NCI-H2107 treated with DMSO at 0.1 percent for 48 hours (cell line): ENCODE measurements around the gene RFTN1.

ENCODE experiments used
- DNase-seq: peaks from one replicate; lab custom pipeline; 2025; ENCODE audit not compliant: unreplicated experiment; lab: John Stamatoyannopoulos, UW

Gene RFTN1

DNA sequence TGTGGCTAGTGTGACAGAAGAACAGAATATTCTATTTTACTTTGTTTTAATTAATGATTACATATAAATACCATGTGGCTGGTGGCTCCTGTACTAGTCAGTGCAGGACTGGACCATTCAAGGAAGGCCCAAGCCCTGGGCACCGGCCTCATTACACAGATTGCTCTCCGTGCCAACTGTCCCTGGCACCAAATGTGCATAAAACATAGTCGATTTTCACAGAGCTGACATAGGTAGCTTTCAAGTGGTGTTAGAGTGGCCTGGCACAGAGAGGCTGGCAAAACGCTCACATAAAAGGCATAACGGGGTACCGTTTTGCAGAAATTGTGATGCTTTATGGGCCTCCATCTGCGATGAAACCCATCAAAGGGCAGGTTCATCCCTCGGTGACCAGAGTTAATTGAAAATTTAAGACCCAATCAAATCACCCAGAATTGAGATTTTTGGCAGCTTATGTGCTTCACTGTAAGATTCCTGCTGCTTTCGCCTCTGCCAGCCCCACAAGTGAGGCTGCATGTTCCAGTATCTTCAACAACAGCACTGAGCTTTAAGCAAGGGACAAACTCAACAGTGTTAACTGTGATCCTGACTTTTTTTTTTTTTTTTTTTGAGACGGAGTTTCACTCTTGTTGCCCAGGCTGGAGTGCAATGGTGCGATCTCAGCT lies 25.9 kb downstream of the RFTN1 start:
- no peak for DNase-seq

DNA sequence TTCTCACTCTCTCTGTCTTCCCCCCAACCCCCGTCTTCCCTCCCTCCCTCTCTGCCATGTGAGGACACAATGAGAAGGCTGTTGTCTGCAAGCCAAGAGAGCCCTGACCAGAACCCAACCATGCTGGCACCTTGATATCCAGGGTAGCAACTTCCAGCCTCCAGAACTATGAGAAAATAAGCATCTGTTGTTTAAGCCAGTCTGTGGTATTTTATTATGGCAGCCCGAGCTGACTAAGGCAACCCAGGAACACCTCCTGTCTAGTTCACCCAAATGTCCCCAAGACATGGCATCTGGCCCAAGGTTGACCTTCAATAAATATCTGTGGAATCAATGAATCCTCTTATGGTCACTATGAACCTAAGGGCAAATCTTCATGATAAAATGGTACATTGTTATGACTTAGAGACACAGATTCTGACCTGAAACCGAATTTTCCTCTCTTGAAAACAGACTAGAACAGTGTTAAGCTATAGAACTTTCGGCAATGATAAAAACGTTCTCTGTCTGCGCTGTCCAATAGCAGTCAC lies 26.5 kb downstream of the RFTN1 start:
- no peak for DNase-seq

DNA sequence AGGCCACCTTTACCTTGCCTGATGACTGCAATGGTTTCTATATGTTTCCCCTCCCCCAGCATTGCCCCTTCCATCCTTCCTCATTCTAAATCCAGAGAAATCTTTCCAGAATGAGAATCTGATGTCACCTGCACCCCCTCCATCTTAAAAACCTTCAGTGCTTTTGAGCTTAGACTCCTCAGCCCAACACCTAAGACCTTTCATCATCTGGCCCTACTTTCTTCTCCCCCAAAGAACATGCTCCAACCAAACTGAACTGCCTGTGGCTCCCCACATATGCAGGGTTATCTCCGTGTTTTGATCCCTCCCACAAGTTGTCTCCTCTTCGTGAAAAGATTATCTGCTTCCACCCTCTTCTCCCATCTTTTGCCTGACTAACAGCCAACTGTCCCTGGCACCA lies 27.3 kb downstream of the RFTN1 start:
- no peak for DNase-seq

DNA sequence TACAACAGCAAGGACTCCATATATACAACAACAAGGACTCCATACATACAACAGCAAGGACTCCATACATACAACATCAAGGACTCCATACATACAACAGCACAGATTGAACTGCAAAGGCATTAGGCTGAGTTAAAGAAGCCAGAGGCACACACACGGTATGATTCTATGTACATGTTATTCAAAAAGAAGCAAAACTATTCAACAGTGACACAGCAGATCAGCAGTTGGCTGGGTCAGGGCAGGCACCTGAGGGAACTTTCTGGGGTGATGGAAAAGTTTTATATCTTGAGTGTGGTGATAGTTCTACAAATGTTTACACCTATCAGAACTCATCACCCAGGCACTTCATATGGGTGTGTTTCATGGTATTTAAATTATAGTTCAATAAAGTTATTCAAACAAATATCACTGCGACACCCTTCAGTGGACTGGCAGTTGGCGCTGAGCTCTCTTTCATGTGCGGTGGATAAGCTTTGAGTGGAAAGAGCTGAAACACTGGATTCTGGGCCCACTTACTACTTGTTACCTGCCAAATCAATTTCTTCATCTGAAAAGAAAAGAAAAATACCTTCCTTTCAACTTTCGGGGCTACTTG lies 28.0 kb downstream of the RFTN1 start:
- DNase-seq, result no peak

DNA sequence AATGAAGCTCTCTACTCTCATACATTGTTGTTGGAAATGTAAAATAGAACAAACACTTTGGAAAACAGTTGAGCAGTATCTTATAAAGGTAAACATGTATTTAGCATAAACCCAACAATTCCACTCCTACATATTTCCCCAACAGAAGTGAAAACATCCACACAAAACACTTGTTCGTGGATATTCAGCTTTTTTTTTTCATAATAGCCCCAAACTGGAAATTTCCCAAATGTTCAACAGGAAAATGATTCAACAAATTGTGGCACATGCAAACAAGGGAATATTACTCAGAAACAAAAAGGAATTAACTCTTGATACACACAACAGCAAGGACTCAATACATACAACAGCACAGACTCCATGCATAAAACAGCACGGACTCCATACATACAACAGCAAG lies 28.5 kb downstream of the RFTN1 start:
- no peak for DNase-seq

DNA sequence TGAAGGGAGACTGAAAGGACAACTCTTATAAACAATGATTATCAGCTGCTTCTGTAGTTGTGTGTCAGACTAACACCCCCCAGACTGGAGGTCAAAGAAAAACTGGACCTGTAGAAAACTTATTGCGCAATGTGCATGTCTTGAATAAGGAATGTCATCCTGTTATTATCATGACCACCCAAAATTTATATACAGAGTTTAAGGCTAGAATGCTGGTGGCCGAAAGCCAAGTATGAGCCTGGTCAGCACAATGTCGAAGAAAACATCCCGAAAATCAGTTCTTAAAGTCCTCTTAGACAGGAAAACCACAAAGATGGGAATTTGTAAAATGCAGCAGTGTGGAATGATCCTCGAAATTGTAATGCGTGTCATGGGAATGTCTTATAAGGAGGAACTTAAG lies 29.3 kb downstream of the RFTN1 start:
- DNase-seq, result no peak

DNA sequence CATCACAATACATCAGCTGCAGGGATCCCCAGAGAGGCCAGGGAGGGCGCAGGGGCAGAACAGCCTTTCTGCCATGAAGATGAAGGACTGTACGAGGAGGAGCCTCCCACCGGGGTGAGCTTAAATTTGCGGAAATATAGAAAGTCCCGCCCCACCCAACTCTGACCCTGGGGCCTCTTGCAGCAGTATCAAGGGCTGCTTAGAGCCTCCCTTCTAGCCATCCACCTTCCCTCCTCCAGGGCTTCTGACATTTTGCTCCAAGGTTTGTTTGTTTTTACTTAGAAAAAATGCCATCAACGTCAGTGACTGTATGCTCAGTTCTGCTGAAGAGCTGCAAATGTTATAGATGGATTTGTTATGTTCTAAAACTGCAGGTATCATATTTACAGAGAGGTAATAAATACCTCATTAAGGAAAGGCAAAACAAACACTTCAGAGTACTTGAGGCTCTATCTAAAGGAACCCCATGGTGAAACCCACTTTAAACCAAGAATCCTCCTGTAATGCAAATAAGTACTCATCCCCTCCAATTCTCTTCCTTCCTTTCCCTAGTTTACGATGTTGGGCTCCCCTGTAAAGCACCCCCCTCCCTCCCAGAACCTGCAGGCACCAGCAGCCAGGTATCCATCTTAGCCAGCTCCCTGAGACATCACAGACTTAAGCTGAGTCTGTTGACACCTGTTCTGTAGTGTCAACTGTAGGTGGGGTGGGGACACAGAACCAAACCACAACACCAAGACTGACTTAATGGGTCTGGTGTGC lies 30.5 kb downstream of the RFTN1 start:
- DNase-seq, result peak; percentile 88

DNA sequence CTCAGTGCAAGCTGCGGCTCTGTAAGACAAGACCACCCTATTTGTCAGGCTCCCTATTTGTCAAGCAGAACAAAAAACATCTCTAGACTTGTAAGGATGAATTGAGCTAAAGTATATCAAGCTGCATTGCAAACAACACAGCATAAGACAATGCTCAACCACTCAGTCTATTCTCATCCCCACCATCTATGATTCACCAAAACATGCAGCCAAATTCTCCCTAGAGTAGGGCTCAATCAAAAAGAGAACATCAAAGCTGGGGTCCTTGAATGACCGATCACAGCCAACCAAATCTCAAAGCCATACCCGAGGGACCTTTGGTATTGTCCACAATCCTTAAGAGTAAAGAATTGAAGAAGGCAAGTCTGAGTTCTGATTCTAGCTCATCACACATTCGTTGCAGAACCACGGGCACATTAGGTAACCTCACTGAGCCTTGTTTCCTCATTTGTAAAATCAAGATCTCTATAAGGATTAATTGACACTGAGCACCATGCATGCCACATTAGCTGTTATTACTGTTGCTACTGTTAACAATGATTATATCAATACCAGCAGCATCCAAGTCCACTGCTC lies 31.2 kb downstream of the RFTN1 start:
- DNase-seq, result no peak

DNA sequence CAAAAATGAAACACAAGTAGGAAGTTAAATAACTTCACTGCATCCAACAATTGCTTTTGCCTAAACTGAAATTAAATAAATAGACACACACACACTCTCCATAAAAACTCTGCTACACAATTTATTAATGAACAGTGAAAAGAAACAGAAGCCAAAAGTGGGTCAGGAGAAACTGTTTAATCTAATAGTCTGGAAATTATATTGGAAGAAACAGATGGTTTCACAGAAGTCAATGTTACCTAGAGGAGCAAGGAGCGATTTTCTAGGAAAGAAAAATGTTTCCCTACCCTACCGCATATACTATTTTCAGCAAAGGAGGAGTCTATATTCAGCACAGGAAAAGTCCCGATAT lies 32.0 kb downstream of the RFTN1 start:
- DNase-seq, result no peak

DNA sequence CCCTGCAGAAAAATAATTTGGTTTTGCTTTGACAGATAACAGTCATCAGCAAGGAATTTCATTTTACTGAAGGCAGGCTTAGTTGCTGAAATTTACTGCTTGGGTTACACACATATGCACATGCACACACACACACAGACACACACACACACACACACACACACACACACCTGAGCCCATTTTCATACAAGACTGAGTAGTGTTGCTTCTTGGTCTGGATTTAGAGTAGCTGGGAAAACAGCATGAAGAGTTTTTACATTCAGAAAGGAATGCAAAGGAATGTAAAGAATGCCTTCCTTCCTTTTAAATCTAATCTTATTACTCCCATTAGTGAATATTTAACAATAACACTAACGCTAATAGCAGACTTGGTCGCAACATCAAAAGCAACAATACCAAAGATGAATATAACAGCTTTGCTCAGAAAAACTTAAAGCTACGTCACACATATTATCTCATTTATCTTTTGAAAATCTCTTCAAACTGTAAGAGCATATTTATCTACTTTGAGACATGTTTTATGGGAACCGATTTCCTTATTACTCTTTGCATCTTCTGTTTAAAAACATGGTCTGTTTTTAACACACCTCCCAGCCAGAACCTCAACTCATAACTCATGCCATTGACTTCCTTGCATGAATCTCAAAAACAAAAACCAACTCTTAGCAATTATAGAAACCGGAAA lies 32.5 kb downstream of the RFTN1 start:
- DNase-seq, result no peak

DNA sequence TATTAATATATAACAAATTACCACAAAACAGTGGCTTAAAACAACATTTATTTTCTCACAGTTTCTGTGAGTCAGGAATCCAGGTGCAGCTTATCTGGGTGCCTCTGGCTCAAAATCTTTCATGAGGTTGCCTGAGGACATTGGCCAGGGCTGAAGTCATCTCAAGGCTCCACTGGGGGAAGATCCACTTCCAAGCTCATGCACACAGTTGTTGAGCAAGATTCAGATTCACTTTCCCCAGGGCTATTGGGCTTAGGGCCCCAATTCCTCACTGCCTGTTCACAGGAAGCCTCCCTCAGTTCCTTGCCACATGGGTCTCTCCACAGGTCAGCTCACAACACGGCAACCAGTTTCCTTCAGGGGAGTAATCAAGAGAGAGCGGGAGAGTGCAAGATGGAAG lies 35.0 kb downstream of the RFTN1 start:
- no peak for DNase-seq

DNA sequence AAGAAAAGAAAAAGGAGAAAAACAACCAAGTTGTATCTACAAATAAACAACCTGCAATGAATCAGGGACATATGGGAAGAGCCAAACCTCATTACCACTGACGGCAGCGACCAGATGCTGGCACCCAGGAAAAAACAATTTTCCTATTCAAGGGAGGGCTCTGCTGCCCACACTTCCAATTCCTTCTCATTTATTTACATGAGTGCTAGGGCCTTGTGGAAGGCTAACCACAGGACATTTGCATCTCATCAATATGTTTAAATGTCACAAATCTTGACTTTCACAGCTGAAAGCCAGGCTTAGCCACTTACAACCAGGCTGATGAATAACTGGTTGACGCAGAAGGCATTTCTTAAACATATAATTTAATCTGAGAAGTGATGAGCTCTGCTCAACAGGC lies 36.0 kb downstream of the RFTN1 start:
- no peak for DNase-seq

DNA sequence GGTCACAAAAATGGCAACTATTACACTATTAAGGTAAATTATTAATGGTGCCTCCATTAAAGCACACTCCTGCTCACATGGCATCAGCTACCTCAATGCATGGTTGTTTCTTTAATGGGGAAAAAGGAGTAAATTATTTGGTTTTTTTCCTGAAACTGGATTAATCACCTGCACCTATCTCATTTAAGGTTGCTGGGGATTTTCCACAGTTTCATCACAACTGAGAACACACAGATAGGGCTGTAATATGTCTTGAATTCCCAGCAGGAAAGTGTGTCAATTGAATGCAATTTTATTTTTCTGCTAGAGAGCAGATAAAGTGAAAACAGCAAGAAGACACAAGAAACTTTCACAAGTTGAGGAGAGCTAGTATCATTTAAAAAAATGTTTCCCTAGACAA lies 36.4 kb downstream of the RFTN1 start:
- no peak for DNase-seq

DNA sequence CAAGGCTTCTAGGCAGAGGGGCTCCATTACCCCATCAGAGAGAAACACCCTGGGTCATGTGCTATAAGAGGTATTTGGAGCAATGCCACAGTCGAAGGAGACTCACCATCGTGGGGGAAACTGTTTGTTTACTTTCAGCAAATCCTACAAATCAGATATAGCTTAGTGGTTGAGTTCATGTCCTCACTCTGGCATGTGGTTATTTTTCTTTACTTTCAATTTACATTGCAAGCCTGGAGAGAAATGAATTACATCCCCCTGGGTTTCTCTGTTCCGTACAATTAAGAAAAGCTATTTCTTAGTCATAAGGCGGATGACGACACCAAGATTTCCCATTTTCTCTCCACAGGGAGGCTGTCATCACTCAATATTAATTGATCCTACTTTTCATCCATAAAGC lies 36.9 kb downstream of the RFTN1 start:
- DNase-seq, result no peak

DNA sequence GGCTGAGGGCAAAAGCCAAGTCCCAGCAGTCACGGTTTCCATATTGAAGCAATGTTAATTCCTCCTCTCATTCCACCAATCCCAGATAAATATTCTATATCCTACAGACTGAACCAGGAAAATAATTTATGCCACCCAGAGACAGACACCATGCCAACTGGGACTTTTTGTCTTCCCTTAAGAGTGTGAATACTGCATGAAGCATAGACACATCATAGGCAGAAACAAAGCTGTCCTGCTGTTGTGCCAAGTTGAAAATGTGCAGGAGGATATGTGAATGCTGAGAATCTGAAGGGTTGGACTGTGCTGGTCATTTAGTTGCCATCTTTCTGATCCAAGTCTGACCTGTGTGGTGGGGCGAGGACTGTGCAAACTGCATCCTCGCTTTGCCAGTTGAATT lies 37.7 kb downstream of the RFTN1 start:
- no peak for DNase-seq

DNA sequence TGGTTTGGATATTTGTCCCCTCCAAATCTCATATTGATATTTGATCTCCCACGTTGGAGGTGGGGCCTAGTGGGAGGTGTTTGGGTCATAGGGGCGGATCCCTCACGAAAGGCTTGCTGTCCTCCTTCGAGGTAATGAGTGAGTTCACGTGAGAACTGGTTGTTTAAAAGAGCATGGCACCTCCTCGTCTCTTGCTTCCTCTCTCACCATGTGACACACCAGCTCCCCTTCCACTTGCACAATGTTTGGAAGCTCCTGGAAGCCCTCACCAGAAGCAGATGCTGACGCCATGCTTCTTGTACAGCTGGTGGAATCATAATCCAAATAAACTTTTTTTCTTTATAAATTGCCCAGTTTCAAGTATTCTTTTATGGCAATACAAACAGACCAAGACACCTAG lies 38.6 kb downstream of the RFTN1 start:
- DNase-seq, result no peak

DNA sequence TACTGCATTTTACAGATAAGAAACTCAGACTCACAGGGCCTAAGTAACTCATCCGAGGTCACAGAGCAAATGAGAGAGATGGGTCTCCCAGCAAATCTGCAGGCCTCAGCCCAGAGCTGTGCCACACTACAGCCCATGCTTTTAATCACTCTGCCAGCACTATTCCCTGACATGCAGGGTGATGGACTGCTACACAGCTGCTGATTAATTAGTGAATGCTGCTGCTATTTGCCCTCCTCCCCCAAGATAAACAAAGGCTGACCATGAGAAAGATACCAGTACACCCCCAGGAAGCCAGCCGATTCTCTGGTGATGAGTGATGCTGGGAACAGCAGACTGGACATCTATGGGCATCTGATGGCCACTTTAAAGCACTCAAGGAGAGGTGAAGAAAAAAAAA lies 39.3 kb downstream of the RFTN1 start:
- no peak for DNase-seq

DNA sequence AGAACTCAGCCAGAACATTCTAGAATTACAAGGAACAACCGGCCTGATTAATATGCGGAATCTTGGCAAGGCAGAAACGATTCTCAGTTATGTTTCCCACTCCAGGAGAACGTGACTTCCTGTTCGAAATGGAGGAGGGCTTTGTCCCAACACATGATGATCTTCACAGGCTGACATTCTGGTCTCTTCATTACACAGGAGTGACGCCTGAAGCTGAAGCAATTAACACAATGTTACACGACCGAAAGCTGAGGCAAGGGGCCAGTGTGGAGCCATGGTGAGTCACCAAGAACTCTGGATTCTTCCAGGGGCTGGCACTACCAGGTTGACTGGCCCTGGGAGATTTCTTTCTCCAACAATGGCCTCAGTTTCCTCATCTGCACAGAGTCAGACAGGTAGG lies 40.9 kb downstream of the RFTN1 start:
- no peak for DNase-seq

DNA sequence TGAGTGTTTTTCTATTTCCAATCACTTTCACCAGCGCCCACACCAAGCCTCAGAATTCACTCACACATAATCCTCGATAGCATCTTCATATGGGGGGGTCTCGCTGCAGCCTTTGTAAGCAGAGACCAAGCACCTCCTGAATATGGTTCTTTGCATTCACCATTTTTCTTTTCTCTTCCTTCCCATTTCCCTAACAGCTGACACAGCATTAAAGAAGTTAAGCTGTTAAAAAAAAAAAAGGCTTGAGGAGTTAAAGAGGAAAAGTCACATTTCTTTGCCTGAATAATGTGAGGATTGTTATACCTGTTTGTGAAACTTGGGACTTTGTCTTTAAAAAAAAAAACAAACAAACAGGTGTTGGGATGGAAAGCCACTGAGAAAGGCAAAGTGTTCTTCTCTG lies 41.6 kb downstream of the RFTN1 start:
- no peak for DNase-seq

DNA sequence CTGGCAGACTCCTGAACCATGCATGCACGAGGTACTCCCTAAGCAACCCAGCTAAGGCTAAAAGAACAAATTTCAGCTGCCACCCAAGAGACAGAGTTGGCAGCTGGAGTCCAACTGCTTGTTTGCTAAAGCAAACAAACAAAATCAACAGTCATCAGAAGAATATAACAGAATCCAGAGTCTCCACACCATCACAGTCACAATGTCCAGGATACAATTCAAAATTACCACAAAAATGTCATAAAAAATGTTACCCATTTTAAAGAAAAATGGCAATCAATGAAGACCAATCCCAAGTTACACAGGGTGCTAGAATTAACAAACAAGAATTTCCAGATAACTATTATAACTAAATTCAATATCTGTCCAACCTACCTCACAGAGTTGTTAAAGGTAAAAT lies 42.9 kb downstream of the RFTN1 start:
- DNase-seq, result no peak

DNA sequence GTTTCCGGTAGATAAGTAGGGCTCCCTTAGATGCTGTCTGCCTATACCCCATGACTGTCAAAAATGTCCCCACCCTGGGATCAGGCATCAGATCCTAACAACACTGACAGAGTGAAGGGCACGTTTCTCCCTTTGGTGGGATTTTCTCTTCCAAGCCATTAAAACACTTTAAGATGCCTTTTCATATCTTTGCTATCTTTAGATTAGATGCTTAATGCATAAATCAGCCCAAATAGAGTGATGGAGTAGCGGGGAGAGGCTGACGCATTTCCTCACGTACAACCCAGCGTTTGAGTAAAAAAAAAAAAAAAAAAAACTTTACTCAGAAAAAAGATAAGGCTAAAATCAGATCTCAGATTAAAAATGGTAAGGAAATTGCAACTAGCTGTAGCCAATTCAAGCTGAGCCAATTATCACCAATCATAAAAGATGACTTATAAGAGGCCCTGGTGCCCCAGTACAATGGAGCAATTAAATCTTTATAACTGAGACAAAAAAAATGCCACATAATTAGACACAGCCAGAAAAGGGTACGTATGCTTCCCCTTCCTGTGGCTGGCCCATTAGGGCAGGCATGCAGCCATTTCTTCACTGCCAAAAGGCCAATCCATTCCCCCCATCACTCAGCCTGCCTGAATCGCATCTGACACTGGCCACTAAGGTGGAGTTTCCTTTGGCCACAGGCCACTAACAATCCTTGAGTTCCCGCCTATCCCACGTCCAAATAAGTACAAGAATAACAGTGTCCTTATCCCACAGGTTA lies 45.0 kb downstream of the RFTN1 start:
- DNase-seq, result no peak
